ENCODE measurements around the gene GALNS.

GRCh38 chr16:88809068-88809675, 47.6 kb downstream of the GALNS start:
- TF ChIP-seq CTCF (conservative IDR thresholded peaks at IDR 0.05; ENCODE audit: low read length) = no peak
- TF ChIP-seq EZH2phosphoT487 (IDR thresholded peaks at IDR 0.05; ENCODE audit: borderline replicate concordance) = no peak

Measured in Loucy (cell line).